GM12878 (cell line): ENCODE measurements around the gene METTL23. TPM values are rescaled to one million over a fixed set of nuclear protein-coding genes. Genes with fewer than 3 reads are reported as not detected.

ENCODE experiments used
- ATAC-seq: fragments of 200-7000 bp; cut with Tn5 transposase; 3 replicates; pipeline ENCODE4 v1.9.1; 2020; ENCODE audit warnings: mild to moderate bottlenecking, moderate library complexity
- BruUV-seq: library from RNA; stranded (reverse); fragments of 400-500 nt; replicated peaks from 2 replicates; lab custom pipeline; 2021; lab: Mats Ljungman, UMichigan
- CTCF ChIA-PET: fragments of 300-600 bp; sonication (Branson Sonifier 250); formaldehyde crosslinking; extraction: SDS; loops from one replicate; lab custom pipeline; 2021; ENCODE audit warnings: inconsistent platforms; lab: Yijun Ruan, JAX
- POLR2A ChIA-PET: fragments of 350-600 bp; formaldehyde crosslinking; extraction: SDS; loops from one replicate; lab custom pipeline; 2021; ENCODE audit warnings: inconsistent platforms; lab: Charles Lee
- RAD21 ChIA-PET: fragments of 300-600 bp; sonication (Branson Sonifier 250); formaldehyde crosslinking; loops from one replicate; lab custom pipeline; 2023; ENCODE audit warnings: antibody characterized with exemption; ENCODE audit not compliant: unreplicated experiment; lab: Charles Lee
- SMC1A ChIA-PET: fragments of 300-600 bp; sonication (Branson Sonifier 250); formaldehyde crosslinking; loops from one replicate; lab custom pipeline; 2023; ENCODE audit not compliant: unreplicated experiment, uncharacterized antibody; lab: Charles Lee
- DNase-seq: peaks from one replicate; pipeline ENCODE4 v3.0.0-alpha.2; 2011; ENCODE audit warnings: low read depth, low spot score
- FAIRE-seq: peaks from 3 replicates; lab custom pipeline; 2011; peaks lifted over from hg19 to GRCh38; lab: Jason Lieb, UNC
- H2AFZ ChIP-seq: 2 replicates; pipeline ENCODE4 v1.6.0; 2011; ENCODE audit warnings: low read depth, low read length, control low read depth; ENCODE audit not compliant: control insufficient read depth
- H3K27ac ChIP-seq: 2 replicates; pipeline ENCODE4 v1.5.1; 2011; ENCODE audit warnings: control low read depth; ENCODE audit not compliant: control insufficient read depth, insufficient read depth
- H3K27me3 ChIP-seq, 2 experiments: replicated peaks in 1 of 2; 2 replicates each; pipeline versions ENCODE4 v1.6.0 to v1.6.1; 2011; ENCODE audit warnings: low read length in 1 of 2; ENCODE audit not compliant: control insufficient read depth in 2 of 2, insufficient read depth in 2 of 2
- H3K36me3 ChIP-seq, 2 experiments: 2 replicates each; pipeline ENCODE4 v1.5.1; 2011; ENCODE audit warnings: low read length in 1 of 2; ENCODE audit not compliant: control insufficient read depth in 2 of 2, insufficient read depth in 2 of 2
- H3K4me1 ChIP-seq: 2 replicates; pipeline ENCODE4 v1.6.1; 2011; ENCODE audit warnings: mild to moderate bottlenecking, low read length, moderate library complexity, mixed read lengths; ENCODE audit not compliant: control insufficient read depth, insufficient read depth
- H3K4me2 ChIP-seq: 2 replicates; pipeline ENCODE4 v1.6.0; 2011; ENCODE audit warnings: control low read depth; ENCODE audit not compliant: control insufficient read depth, insufficient read depth
- H3K4me3 ChIP-seq: fragments of 200-600 bp; sonication (generic); 2 replicates; pipeline ENCODE4 v1.5.1; 2016
- H3K79me2 ChIP-seq: 2 replicates; pipeline ENCODE4 v1.6.0; 2011; ENCODE audit warnings: low read length; ENCODE audit not compliant: control insufficient read depth, insufficient read depth
- H3K9ac ChIP-seq: 2 replicates; pipeline ENCODE4 v1.8.0; 2011; ENCODE audit warnings: low read length, control low read depth, mixed read lengths; ENCODE audit not compliant: control insufficient read depth, insufficient read depth
- H3K9me3 ChIP-seq: replicated peaks from 3 replicates; pipeline ENCODE4 v1.5.1; 2011; ENCODE audit warnings: mild to moderate bottlenecking, low read length; ENCODE audit not compliant: control insufficient read depth, insufficient read depth
- H4K20me1 ChIP-seq: 2 replicates; pipeline ENCODE4 v1.6.0; 2011; ENCODE audit not compliant: control insufficient read depth, insufficient read depth
- ASH2L ChIP-seq: fragments of 300-600, 200-600 bp; sonication (generic); IDR thresholded peaks from 2 replicates; pipeline ENCODE4 v1.6.1; 2017; ENCODE audit warnings: low read depth, mild to moderate bottlenecking, borderline replicate concordance
- CBFB ChIP-seq: IDR thresholded peaks from 2 replicates; pipeline ENCODE4 v1.6.1; 2016; ENCODE audit warnings: antibody characterized with exemption, low read depth
- CREB1 ChIP-seq: IDR thresholded peaks from 2 replicates; pipeline ENCODE4 v1.6.1; 2012; ENCODE audit warnings: low read depth, mild to moderate bottlenecking, inconsistent platforms
- EZH2 ChIP-seq: IDR thresholded peaks from 2 replicates; pipeline ENCODE4 v1.6.1; 2012; ENCODE audit warnings: low read depth, mild to moderate bottlenecking, control low read depth, inconsistent platforms, low read length, borderline replicate concordance; ENCODE audit not compliant: control insufficient read depth
- IKZF2 ChIP-seq, 2 experiments: fragments of 450-650 bp; IDR thresholded peaks; 2 replicates each; pipeline ENCODE4 v1.6.1; 2017; ENCODE audit warnings: mild to moderate bottlenecking in 2 of 2, moderate library complexity in 2 of 2
- KLF5 ChIP-seq: fragments of 450-650 bp; IDR thresholded peaks from 2 replicates; pipeline ENCODE4 v1.6.1; 2014; ENCODE audit warnings: mild to moderate bottlenecking; ENCODE audit not compliant: partially characterized antibody
- MTA3 ChIP-seq: IDR thresholded peaks from 2 replicates; pipeline ENCODE4 v1.6.1; 2012; ENCODE audit warnings: low read length, inconsistent platforms, borderline replicate concordance
- MYB ChIP-seq: fragments of 150-350 bp; IDR thresholded peaks from 2 replicates; pipeline ENCODE4 v1.6.1; 2014; ENCODE audit warnings: mild to moderate bottlenecking, low read depth, low read length, borderline replicate concordance
- MYC ChIP-seq: IDR thresholded peaks from 2 replicates; pipeline ENCODE4 v1.6.1; 2011; ENCODE audit warnings: mild to moderate bottlenecking, low read length, moderate library complexity, inconsistent platforms; ENCODE audit not compliant: insufficient read depth, insufficient replicate concordance, insufficient read length, severe bottlenecking
- RELA ChIP-seq: fragments of 450-650 bp; IDR thresholded peaks from 2 replicates; pipeline ENCODE4 v1.8.0; 2014; ENCODE audit warnings: borderline replicate concordance; ENCODE audit not compliant: partially characterized antibody
- SMARCA5 ChIP-seq: fragments of 450-650 bp; IDR thresholded peaks from 2 replicates; pipeline ENCODE4 v1.6.1; 2017; ENCODE audit warnings: mild to moderate bottlenecking
- SREBF1 ChIP-seq: IDR thresholded peaks from 2 replicates; pipeline ENCODE4 v1.6.1; 2012; ENCODE audit warnings: mild to moderate bottlenecking, low read length
- YY1 ChIP-seq: IDR thresholded peaks from 2 replicates; pipeline ENCODE4 v1.6.1; 2011; ENCODE audit warnings: low read depth, mild to moderate bottlenecking, low read length
- WGBS: methylation state at CpG from one replicate; pipeline ENCODE4 v1.1.6; 2016; ENCODE audit warnings: low lambda C conversion rate; ENCODE audit not compliant: insufficient replicate concordance, insufficient coverage; ENCODE audit errors: missing lambda C conversion rate; 5-methylcytosine and 5-hydroxymethylcytosine counted together
- in situ Hi-C: fragments of 300-500 bp; cut with MboI; formaldehyde crosslinking; loops from 9 replicates; pipeline ENCODE4 v1.14.3; 2018; ENCODE audit warnings: mixed read lengths
- intact Hi-C: fragments of 100-400 bp; cut with micrococcal nuclease; formaldehyde crosslinking; loops from one replicate; pipeline ENCODE4 v1.14.2; 2022; ENCODE audit not compliant: unreplicated experiment
- polyA plus RNA-seq, 11 experiments: library from polyadenylated mRNA; depleted of rRNA in 4 of 11; unstranded in 6 of 11; stranded (reverse) in 5 of 11; fragments of >200 nt; fragmentation: Nextera tagmentation in 4 of 11; fragmentation: Illumina TruSeq in 1 of 11; extraction: Ambion mirVana in 4 of 11; extraction: Trizol in 1 of 11; gene quantifications; 1 replicate in 1 of 11; 2 replicates in 10 of 11; pipeline versions ENCODE4 v1.2.1 to v1.2.3, GENCODE V29; 2011 to 2016; ENCODE audit warnings: inconsistent platforms in 2 of 11, missing spikeins in 2 of 11, low read depth in 1 of 11
- total RNA-seq, 4 experiments: library from RNA; depleted of rRNA in 3 of 4; stranded (reverse); fragments of >200 nt in 3 of 4; fragmentation: Illumina TruSeq in 1 of 4; extraction: Trizol in 1 of 4; gene quantifications; 2 replicates each; pipeline versions ENCODE4 v1.2.1 to v1.2.3, GENCODE V29; 2013 to 2021
- TF ChIP-seq, protein P1 (sequence below): IDR thresholded peaks from 2 replicates; pipeline ENCODE4 v1.6.1; 2012; ENCODE audit warnings: low read depth, low read length, improper control_type of control experiment
- TF ChIP-seq, protein P2 (sequence below): IDR thresholded peaks from 2 replicates; pipeline ENCODE4 v1.6.1; 2011; ENCODE audit warnings: mild to moderate bottlenecking, low read depth, low read length, moderate library complexity; ENCODE audit not compliant: insufficient replicate concordance
- TF ChIP-seq, protein P3 (sequence below): fragments of 150-350 bp; IDR thresholded peaks from 2 replicates; pipeline ENCODE4 v1.6.1; 2016; ENCODE audit warnings: low read depth, low read length
- TF ChIP-seq, protein P4 (sequence below): fragments of 450-650 bp; IDR thresholded peaks from 2 replicates; pipeline ENCODE4 v1.6.1; 2014; ENCODE audit warnings: mild to moderate bottlenecking

Gene METTL23
- total and polyA plus RNA-seq, 10 of the 15 experiments (the other 5 are each of a cell fraction or from before 2014, with no cell fraction given), result 25.6 to 61.5 (median 30.9) TPM

DNA sequence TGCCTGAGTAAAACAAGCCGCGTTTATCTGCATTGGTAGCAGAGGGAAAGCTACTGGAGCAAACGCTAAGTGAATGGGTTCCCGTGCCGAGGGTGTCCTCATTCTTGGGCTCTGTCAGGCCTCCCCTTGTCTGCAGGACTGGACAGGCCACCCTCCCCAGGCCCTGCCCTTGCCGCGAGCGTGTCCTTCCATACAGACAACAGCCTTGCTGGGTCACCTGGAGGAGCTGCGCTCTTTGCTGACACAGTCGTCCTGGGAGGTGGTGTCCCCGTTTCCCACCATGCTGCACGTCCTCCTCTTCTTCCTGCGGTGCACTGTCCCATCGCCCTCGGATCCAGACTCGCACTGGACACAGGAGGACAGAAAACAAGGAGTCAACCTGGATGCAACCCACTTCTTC lies 8.1 kb upstream of the METTL23 start:
- no peak for ATAC-seq
- H3K4me2 ChIP-seq, result no peak overlapping the region
- WGBS, result 94% methylated on average over 16 of the region's 16 CpGs
- H4K20me1 ChIP-seq, result peaks cover 5% of the 10 kb centered on the region
- no peak overlapping the region for H3K4me3 ChIP-seq
- no peaks in the 10 kb centered on the region for H3K27me3 ChIP-seq
- peaks cover 8% of the 10 kb centered on the region for H3K4me1 ChIP-seq
- H2AFZ ChIP-seq, result no peak overlapping the region
- FAIRE-seq, result no peak
- peaks cover 17 to 55% of the 10 kb centered on the region in 2 experiments for H3K36me3 ChIP-seq
- ChIA-PET POLR2A (no interaction called here), RAD21 (interaction anchor here (1.1 kb wide), 1 partner anchor 8 kb away, joined by 4 read pairs; the partner anchor contains the start of genes JMJD6 and METTL23), SMC1A (no interaction called here), CTCF (interaction anchor here (1.5 kb wide), 1 partner anchor 37 kb away, joined by 6 read pairs; no protein-coding TSS in a partner anchor)
- peaks cover 5% of the 10 kb centered on the region for H3K79me2 ChIP-seq
- in situ Hi-C loops, result no loop called here
- BruUV-seq, result no TSS peak
- no peak overlapping the region for H3K9ac ChIP-seq
- H3K9me3 ChIP-seq, result no peaks in the 10 kb centered on the region
- H3K27ac ChIP-seq, result no peak overlapping the region
- DNase-seq, result no peak
- intact Hi-C loops, result loop anchor here (10.0 kb wide), 1 partner anchor 94 kb away; no protein-coding TSS in a partner anchor
- TF ChIP-seq SREBF1 (no peak), RELA (no peak), CREB1 (no peak), YY1 (no peak), MYC (no peak), ASH2L (no peak), EZH2 (no peak), IKZF2 (IDR thresholded peaks at IDR 0.05) (no peak), CBFB (no peak), MTA3 (no peak), MYB (no peak), SMARCA5 (no peak), KLF5 (no peak)
- TF ChIP-seq, protein P1, sequence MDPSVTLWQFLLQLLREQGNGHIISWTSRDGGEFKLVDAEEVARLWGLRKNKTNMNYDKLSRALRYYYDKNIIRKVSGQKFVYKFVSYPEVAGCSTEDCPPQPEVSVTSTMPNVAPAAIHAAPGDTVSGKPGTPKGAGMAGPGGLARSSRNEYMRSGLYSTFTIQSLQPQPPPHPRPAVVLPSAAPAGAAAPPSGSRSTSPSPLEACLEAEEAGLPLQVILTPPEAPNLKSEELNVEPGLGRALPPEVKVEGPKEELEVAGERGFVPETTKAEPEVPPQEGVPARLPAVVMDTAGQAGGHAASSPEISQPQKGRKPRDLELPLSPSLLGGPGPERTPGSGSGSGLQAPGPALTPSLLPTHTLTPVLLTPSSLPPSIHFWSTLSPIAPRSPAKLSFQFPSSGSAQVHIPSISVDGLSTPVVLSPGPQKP, result no peak
- TF ChIP-seq, protein P2, sequence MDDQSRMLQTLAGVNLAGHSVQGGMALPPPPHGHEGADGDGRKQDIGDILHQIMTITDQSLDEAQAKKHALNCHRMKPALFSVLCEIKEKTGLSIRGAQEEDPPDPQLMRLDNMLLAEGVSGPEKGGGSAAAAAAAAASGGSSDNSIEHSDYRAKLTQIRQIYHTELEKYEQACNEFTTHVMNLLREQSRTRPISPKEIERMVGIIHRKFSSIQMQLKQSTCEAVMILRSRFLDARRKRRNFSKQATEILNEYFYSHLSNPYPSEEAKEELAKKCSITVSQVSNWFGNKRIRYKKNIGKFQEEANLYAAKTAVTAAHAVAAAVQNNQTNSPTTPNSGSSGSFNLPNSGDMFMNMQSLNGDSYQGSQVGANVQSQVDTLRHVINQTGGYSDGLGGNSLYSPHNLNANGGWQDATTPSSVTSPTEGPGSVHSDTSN, result no peak
- TF ChIP-seq, protein P3, sequence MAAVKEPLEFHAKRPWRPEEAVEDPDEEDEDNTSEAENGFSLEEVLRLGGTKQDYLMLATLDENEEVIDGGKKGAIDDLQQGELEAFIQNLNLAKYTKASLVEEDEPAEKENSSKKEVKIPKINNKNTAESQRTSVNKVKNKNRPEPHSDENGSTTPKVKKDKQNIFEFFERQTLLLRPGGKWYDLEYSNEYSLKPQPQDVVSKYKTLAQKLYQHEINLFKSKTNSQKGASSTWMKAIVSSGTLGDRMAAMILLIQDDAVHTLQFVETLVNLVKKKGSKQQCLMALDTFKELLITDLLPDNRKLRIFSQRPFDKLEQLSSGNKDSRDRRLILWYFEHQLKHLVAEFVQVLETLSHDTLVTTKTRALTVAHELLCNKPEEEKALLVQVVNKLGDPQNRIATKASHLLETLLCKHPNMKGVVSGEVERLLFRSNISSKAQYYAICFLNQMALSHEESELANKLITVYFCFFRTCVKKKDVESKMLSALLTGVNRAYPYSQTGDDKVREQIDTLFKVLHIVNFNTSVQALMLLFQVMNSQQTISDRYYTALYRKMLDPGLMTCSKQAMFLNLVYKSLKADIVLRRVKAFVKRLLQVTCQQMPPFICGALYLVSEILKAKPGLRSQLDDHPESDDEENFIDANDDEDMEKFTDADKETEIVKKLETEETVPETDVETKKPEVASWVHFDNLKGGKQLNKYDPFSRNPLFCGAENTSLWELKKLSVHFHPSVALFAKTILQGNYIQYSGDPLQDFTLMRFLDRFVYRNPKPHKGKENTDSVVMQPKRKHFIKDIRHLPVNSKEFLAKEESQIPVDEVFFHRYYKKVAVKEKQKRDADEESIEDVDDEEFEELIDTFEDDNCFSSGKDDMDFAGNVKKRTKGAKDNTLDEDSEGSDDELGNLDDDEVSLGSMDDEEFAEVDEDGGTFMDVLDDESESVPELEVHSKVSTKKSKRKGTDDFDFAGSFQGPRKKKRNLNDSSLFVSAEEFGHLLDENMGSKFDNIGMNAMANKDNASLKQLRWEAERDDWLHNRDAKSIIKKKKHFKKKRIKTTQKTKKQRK, result no peak
- TF ChIP-seq, protein P4, sequence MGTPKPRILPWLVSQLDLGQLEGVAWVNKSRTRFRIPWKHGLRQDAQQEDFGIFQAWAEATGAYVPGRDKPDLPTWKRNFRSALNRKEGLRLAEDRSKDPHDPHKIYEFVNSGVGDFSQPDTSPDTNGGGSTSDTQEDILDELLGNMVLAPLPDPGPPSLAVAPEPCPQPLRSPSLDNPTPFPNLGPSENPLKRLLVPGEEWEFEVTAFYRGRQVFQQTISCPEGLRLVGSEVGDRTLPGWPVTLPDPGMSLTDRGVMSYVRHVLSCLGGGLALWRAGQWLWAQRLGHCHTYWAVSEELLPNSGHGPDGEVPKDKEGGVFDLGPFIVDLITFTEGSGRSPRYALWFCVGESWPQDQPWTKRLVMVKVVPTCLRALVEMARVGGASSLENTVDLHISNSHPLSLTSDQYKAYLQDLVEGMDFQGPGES, result no peak
- TF ChIP-seq, all 136 proteins: peak for 0
